ENCODE results near the gene IRF6.

IRF6 gene

DNA sequence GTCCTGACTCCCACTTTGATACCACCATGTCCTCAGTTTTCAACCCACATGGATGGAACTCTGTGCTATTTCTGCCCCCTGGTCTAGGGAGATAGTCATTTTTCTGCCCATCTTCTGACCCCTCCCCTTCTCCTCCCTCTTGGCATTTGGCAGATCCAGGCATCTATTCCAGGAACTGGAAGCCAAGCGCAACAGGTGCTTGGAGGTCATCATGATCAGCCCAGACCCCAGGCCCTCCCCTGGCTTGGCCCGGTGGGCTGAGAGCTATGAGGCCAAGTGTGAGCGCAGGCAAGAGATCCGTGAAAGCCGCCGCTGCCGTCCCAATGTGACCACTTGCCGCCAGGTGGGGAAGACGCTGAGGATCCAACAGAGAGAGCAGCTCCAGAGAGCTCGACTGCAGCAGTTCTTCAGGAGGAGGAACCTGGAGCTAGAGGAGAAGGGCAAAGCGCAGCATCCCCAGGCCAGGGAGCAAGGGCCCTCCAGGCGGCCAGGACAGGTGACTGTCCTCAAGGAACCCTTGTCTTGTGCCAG, 46.0 kb downstream of the IRF6 start:
- DNase-seq (ENCODE audit: low spot score): no peak

DNA sequence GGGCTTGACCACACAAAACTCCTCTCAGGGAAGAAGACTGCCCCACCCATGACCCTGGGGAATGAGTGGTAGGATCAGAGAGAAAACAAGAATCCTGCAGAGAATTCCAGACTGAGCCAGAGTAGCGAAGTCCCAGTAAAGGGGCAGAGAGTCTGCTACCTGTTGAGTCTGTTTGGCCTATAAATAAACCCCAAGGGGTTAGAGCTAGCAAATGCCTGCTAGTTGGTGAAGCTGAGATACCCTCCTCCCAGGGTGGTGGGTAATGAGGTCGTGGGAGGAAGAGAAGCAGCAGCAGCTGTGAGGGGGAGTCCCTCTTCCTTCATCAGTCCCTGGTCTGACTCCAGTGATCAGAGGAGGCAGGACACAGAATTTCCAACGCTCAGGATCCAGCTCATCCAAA, 47.5 kb downstream of the IRF6 start:
- no peak for DNase-seq (ENCODE audit: low spot score)

- peak; percentile 53 for DNase-seq (ENCODE audit: low spot score)
Measured at GRCh38 chr1:209756615-209757445, 49.1 kb downstream of the IRF6 start.

- DNase-seq (ENCODE audit: low spot score): peak; percentile 62
Measured at GRCh38 chr1:209755926-209756614, 49.9 kb downstream of the IRF6 start, which contains the start of gene TRAF3IP3. TRAF3IP3 (plus strand) TSS chr1:209756053; CDS start chr1:209760040, 3,987 bp downstream.

DNA sequence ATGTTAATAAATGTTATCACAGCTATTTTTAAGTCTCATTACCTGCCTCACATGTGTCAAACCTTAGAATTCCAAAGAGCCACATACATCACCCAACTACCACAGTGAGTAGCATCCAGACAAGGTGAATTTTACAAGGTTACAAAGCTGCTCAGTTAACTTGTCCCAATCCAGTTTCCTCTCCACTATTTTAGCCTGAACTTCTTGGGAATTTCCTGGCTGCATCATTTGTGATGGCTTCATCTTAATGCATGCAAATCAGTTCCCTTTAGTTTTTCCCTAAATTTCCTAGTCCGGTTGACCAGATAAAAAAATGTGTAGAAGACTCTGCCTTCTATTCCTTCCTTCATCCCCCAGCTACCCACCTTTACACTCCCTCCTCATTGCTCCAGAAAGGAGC, 50.7 kb downstream of the IRF6 start:
- no peak for DNase-seq (ENCODE audit: low spot score)

- no peak for DNase-seq (ENCODE audit: low spot score)
Measured at GRCh38 chr1:209752890-209753289, 53.1 kb downstream of the IRF6 start.

DNA sequence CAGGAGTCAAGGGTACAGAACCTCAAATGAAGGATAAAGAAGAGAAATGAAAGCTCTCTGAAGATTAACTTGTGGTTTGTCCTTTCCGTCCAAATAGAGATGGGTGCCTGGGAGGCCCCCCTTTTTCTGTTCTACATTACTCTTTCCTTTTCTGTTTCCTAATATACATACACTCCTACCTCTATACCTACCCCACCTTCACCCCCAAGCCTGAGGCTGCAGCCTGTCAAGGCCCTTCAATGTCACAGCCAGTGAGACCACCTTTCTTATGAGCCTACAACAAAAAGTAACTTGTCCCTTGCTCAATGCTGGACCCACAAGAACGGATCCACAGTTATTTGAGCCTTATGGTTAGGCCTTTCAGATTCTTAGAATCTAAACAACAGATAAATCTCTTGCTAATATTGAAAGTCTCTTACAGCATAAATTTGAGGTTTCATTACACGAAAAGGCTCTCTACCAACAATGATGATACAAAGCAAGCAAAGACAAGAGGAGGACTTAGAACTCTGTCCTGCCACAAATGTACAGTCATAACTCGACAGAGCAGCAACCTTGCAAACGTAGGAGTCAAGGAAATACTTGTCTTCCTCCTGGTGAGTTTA, 54.2 kb downstream of the IRF6 start:
- no peak for DNase-seq (ENCODE audit: low spot score)

GRCh38 chr1:209749670-209750323, 56.1 kb downstream of the IRF6 start:
- no peak for DNase-seq (ENCODE audit: low spot score)

DNA sequence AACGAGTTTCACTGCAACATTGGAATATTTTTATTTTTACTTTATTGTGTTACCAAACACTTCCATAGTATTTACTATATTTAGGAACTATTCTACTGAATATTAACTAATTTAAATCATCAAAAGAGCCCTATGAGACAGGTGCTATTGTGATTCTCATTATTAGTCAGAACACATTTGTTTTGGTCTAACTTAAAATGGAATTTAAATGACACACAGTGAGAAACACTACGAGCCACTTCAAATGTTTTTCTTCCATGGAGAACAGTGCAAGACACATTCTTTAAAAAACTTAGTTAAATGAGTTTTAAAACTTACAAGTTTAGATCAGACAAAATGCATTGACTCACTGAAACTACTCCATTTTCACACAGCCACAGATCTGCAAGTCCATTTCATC, 56.7 kb downstream of the IRF6 start:
- DNase-seq (ENCODE audit: low spot score): no peak

DNA sequence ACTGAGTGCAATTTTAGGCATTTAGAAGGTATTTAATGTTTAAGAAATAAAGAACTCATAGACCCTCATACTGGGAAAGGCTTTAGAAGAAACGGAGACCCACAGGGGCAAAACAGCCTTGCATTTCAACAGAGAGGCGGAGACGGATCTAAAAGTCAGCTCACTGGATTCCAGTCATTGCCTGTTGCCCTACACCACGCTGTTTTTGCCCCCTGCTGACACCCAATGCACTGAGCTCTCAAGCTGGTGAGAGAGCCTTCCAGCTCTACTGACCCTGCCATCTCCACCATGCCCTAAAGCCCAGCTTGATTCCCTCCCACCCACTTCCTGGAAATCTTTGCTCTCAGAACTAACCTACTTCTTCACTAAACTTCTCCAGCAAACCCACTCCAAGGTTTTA, 57.3 kb downstream of the IRF6 start:
- DNase-seq (ENCODE audit: low spot score): no peak

GRCh38 chr1:209747580-209748262, 58.2 kb downstream of the IRF6 start:
- peak; percentile 84 for DNase-seq (ENCODE audit: low spot score)

DNA sequence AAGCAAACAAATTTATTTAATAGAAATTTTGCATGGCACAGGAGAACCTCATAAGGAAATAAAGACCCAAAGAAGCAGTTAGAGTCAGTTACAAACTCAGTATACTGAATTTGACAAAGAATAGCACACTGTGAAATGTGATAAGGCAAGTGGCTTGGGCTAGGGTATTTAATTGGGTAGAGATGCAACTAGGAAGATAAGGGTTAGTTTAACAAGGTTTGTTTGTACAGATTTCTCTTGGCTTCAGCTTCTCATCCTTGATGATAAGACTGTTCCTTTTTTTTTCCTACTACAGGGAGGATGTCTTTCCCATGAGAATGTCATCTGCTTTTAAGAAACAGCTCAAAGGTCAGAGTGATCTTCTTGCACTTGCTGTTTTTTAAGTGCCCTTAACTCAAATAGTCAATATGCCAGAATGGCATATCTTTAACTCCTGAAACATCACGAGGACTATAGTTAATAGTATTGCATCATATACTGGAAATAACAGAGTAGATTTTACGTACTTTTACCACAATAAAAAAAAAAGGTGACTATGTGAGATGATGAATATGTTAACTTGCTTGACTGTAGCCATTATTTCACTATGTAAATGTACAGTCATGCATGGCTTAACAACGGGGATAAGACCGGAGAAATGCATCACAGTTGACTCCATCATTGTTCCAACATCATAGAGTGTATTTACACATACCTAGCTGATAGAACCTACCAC, 59.3 kb downstream of the IRF6 start:
- no peak for DNase-seq (ENCODE audit: low spot score)

DNA sequence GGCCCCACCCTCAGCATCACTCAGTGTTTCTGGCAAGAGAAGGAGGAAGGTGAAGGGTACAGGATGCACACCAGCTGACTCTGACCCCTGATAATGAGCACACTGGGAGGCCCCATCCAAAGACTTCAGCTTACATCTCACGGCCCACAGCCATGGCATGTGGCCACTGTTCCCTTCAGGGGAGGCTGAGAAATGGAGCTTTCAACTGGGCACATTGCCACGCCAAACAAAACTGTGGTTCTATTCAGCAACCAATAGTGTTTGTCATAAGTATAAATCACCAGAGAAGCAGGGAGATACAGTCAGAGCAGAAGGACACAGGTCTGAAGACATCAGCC, 62.8 kb downstream of the IRF6 start:
- DNase-seq (ENCODE audit: low spot score): peak; percentile 47

DNA sequence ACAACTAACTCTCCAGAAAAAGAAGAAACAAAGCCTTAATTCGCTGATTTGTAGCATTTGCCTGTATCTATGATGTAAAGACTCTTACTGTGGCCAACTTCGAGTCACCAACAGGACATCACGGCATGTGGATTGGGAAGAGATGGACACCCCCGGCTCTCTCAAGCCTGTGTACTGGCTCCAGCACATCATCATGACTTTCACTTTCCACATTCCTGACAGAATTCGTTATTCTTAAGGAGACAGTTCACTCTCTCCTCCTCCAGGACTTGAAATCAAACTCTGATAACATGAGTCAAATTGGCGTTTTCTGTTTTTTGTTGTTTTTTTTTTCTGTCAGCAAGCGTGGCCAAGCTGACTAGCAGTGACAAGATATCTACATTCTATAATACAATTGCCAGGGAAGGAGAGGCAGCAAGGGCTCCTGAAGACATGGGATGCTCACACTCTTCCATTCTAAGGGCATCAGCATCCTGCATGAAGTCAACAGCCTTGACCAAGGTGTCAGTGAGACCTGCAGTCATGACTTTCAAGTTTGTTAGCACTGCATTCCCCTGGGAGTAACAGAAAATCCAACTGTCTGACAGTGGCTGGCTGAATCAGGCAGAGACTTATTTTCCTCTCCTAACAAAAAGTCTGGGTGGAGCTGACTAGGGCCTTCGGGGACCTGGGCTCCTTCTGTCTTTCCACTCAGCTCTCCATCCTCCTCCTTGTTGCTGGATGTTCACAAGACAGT, 63.4 kb downstream of the IRF6 start:
- no peak for DNase-seq (ENCODE audit: low spot score)

DNA sequence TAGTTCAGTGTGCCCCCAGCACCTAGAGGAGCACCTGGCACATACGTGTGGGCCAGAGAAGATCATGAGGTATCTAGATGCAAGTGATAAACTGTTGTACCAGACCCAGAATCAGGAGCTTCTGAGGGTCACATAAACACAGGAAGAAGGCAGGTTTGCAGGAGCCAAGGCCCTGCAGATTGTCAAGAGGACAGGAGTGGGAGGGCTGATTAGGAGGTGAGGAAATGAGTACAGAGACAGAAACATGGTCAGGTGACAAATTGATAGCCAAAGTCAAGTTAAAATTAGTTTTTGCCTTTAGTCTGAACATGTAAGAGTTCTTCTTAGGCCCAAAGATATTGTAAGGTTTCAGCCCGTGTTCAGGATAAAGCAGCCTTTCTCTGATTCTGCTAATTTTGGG, 64.1 kb downstream of the IRF6 start:
- DNase-seq (ENCODE audit: low spot score): no peak

DNA sequence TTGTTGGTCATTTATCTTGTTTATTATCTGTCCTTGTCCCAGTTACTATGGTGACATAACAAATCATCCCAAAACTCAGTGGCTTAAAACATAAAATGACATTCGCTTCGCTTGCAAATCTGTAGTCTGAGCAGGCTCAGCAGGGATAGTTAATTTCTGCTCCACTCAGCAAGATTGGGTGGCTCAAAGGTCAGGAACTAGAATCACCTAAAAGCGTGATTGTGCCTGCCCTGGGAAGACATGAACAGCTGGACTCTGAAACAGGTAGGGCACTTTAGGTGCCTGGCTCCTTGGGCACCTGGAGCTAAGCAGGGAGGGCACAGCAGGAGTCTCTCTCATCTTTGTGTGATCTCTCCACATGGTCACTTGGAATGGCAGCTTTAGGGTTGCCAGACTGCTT, 64.7 kb downstream of the IRF6 start:
- DNase-seq (ENCODE audit: low spot score): no peak

DNA sequence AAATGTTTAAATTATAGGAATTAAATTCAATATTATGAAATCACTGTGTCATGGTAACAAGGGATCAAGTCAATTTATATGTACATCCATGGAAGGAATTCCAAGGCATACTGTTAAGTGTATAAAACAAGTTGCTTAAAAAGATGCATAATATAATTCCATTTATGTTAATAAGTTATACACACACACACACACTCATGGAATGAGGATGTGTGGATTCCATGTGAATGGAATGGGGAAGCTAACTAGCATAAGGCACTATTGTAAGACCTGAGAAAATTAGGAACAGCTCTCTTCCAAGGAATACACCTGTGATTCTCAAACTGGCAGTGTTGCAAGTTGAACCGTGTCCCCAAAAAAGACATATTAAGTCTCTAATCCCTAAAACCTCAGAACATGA, 67.7 kb downstream of the IRF6 start:
- DNase-seq (ENCODE audit: low spot score): no peak

DNA sequence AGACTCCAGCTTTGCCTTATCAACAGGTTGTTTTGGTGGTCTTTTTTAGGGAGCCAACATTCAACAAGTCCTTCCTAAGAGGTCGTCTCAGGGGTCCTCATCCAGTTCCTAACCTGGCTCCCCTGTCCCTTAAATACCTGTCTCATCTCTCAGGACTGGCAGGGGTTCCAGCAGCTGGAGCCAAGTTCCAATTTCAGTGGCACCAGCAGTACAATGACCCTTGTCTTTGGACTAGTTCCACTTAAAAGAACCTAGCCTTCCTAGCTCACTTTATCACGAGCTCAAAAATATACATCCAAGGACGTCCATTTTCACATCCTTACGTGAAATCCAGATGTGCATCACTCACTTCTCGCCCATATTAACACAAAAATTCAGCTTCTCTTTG, 68.8 kb downstream of the IRF6 start:
- no peak for DNase-seq (ENCODE audit: low spot score)

- DNase-seq (ENCODE audit: low spot score): no peak
Measured at GRCh38 chr1:209736490-209737117, 69.3 kb downstream of the IRF6 start.
